GM12878 (cell line): Measurements from ENCODE around the gene SGCD. TPM values are rescaled to one million over a fixed set of nuclear protein-coding genes. Genes with fewer than 3 reads are reported as not detected.

Experiments used
- ATAC-seq: fragments of 200-7000 bp; cut with Tn5 transposase; 3 replicates; pipeline ENCODE4 v1.9.1; 2020; ENCODE audit warnings: mild to moderate bottlenecking, moderate library complexity
- BruUV-seq: library from RNA; stranded (reverse); fragments of 400-500 nt; replicated peaks from 2 replicates; lab custom pipeline; 2021; lab: Mats Ljungman, UMichigan
- CTCF ChIA-PET: fragments of 300-600 bp; sonication (Branson Sonifier 250); formaldehyde crosslinking; extraction: SDS; loops from one replicate; lab custom pipeline; 2021; ENCODE audit warnings: inconsistent platforms; lab: Yijun Ruan, JAX
- POLR2A ChIA-PET: fragments of 350-600 bp; formaldehyde crosslinking; extraction: SDS; loops from one replicate; lab custom pipeline; 2021; ENCODE audit warnings: inconsistent platforms; lab: Charles Lee
- RAD21 ChIA-PET: fragments of 300-600 bp; sonication (Branson Sonifier 250); formaldehyde crosslinking; loops from one replicate; lab custom pipeline; 2023; ENCODE audit warnings: antibody characterized with exemption; ENCODE audit not compliant: unreplicated experiment; lab: Charles Lee
- SMC1A ChIA-PET: fragments of 300-600 bp; sonication (Branson Sonifier 250); formaldehyde crosslinking; loops from one replicate; lab custom pipeline; 2023; ENCODE audit not compliant: unreplicated experiment, uncharacterized antibody; lab: Charles Lee
- DNase-seq: peaks from one replicate; pipeline ENCODE4 v3.0.0-alpha.2; 2011; ENCODE audit warnings: low read depth, low spot score
- FAIRE-seq: peaks from 3 replicates; lab custom pipeline; 2011; peaks lifted over from hg19 to GRCh38; lab: Jason Lieb, UNC
- H2AFZ ChIP-seq: 2 replicates; pipeline ENCODE4 v1.6.0; 2011; ENCODE audit warnings: low read depth, low read length, control low read depth; ENCODE audit not compliant: control insufficient read depth
- H3K27ac ChIP-seq: 2 replicates; pipeline ENCODE4 v1.5.1; 2011; ENCODE audit warnings: control low read depth; ENCODE audit not compliant: control insufficient read depth, insufficient read depth
- H3K27me3 ChIP-seq, 2 experiments: replicated peaks in 1 of 2; 2 replicates each; pipeline versions ENCODE4 v1.6.0 to v1.6.1; 2011; ENCODE audit warnings: low read length in 1 of 2; ENCODE audit not compliant: control insufficient read depth in 2 of 2, insufficient read depth in 2 of 2
- H3K36me3 ChIP-seq, 2 experiments: 2 replicates each; pipeline ENCODE4 v1.5.1; 2011; ENCODE audit warnings: low read length in 1 of 2; ENCODE audit not compliant: control insufficient read depth in 2 of 2, insufficient read depth in 2 of 2
- H3K4me1 ChIP-seq: 2 replicates; pipeline ENCODE4 v1.6.1; 2011; ENCODE audit warnings: mild to moderate bottlenecking, low read length, moderate library complexity, mixed read lengths; ENCODE audit not compliant: control insufficient read depth, insufficient read depth
- H3K4me2 ChIP-seq: 2 replicates; pipeline ENCODE4 v1.6.0; 2011; ENCODE audit warnings: control low read depth; ENCODE audit not compliant: control insufficient read depth, insufficient read depth
- H3K4me3 ChIP-seq: fragments of 200-600 bp; sonication (generic); 2 replicates; pipeline ENCODE4 v1.5.1; 2016
- H3K79me2 ChIP-seq: 2 replicates; pipeline ENCODE4 v1.6.0; 2011; ENCODE audit warnings: low read length; ENCODE audit not compliant: control insufficient read depth, insufficient read depth
- H3K9ac ChIP-seq: 2 replicates; pipeline ENCODE4 v1.8.0; 2011; ENCODE audit warnings: low read length, control low read depth, mixed read lengths; ENCODE audit not compliant: control insufficient read depth, insufficient read depth
- H3K9me3 ChIP-seq: replicated peaks from 3 replicates; pipeline ENCODE4 v1.5.1; 2011; ENCODE audit warnings: mild to moderate bottlenecking, low read length; ENCODE audit not compliant: control insufficient read depth, insufficient read depth
- H4K20me1 ChIP-seq: 2 replicates; pipeline ENCODE4 v1.6.0; 2011; ENCODE audit not compliant: control insufficient read depth, insufficient read depth
- BCL11A ChIP-seq: IDR thresholded peaks from 2 replicates; pipeline ENCODE4 v1.6.1; 2011; ENCODE audit warnings: low read depth, low read length
- BMI1 ChIP-seq: fragments of 450-650 bp; IDR thresholded peaks from 2 replicates; pipeline ENCODE4 v1.6.1; 2016; ENCODE audit warnings: mild to moderate bottlenecking, moderate library complexity, borderline replicate concordance
- EP300 ChIP-seq, 2 experiments: fragments of 150-350 bp in 1 of 2; IDR thresholded peaks; 2 replicates each; pipeline ENCODE4 v1.6.1; 2011 to 2012; ENCODE audit warnings: low read depth in 2 of 2, low read length in 2 of 2, borderline replicate concordance in 1 of 2, improper control_type of control experiment in 1 of 2, inconsistent platforms in 1 of 2; ENCODE audit not compliant: control insufficient read depth in 1 of 2
- MTA3 ChIP-seq: IDR thresholded peaks from 2 replicates; pipeline ENCODE4 v1.6.1; 2012; ENCODE audit warnings: low read length, inconsistent platforms, borderline replicate concordance
- POLR2AphosphoS2 ChIP-seq: IDR thresholded peaks from 2 replicates; pipeline ENCODE4 v1.6.1; 2011; ENCODE audit warnings: low read depth, mild to moderate bottlenecking, low read length, improper control_type of control experiment, moderate library complexity
- RAD51 ChIP-seq: fragments of 450-650 bp; IDR thresholded peaks from 2 replicates; pipeline ENCODE4 v1.6.1; 2016; ENCODE audit warnings: moderate library complexity, mild to moderate bottlenecking, inconsistent platforms
- SKIL ChIP-seq: fragments of 450-650 bp; IDR thresholded peaks from 2 replicates; pipeline ENCODE4 v1.6.1; 2017; ENCODE audit warnings: mild to moderate bottlenecking, low read depth, inconsistent platforms; ENCODE audit not compliant: poor library complexity, severe bottlenecking
- SMAD5 ChIP-seq: IDR thresholded peaks from 2 replicates; pipeline ENCODE4 v1.6.1; 2016; ENCODE audit warnings: antibody characterized with exemption, low read depth
- ZNF592 ChIP-seq: fragments of 450-650 bp; IDR thresholded peaks from 2 replicates; pipeline ENCODE4 v1.6.1; 2017; ENCODE audit warnings: mild to moderate bottlenecking, moderate library complexity
- ZZZ3 ChIP-seq: IDR thresholded peaks from 2 replicates; pipeline ENCODE4 v1.6.1; 2011; ENCODE audit warnings: low read depth; ENCODE audit not compliant: control insufficient read depth, insufficient read length
- WGBS: methylation state at CpG from one replicate; pipeline ENCODE4 v1.1.6; 2016; ENCODE audit warnings: low lambda C conversion rate; ENCODE audit not compliant: insufficient replicate concordance, insufficient coverage; ENCODE audit errors: missing lambda C conversion rate; 5-methylcytosine and 5-hydroxymethylcytosine counted together
- in situ Hi-C: fragments of 300-500 bp; cut with MboI; formaldehyde crosslinking; loops from 9 replicates; pipeline ENCODE4 v1.14.3; 2018; ENCODE audit warnings: mixed read lengths
- intact Hi-C: fragments of 100-400 bp; cut with micrococcal nuclease; formaldehyde crosslinking; loops from one replicate; pipeline ENCODE4 v1.14.2; 2022; ENCODE audit not compliant: unreplicated experiment
- polyA plus RNA-seq, 11 experiments: library from polyadenylated mRNA; depleted of rRNA in 4 of 11; unstranded in 6 of 11; stranded (reverse) in 5 of 11; fragments of >200 nt; fragmentation: Nextera tagmentation in 4 of 11; fragmentation: Illumina TruSeq in 1 of 11; extraction: Ambion mirVana in 4 of 11; extraction: Trizol in 1 of 11; gene quantifications; 1 replicate in 1 of 11; 2 replicates in 10 of 11; pipeline versions ENCODE4 v1.2.1 to v1.2.3, GENCODE V29; 2011 to 2016; ENCODE audit warnings: inconsistent platforms in 2 of 11, missing spikeins in 2 of 11, low read depth in 1 of 11
- total RNA-seq, 4 experiments: library from RNA; depleted of rRNA in 3 of 4; stranded (reverse); fragments of >200 nt in 3 of 4; fragmentation: Illumina TruSeq in 1 of 4; extraction: Trizol in 1 of 4; gene quantifications; 2 replicates each; pipeline versions ENCODE4 v1.2.1 to v1.2.3, GENCODE V29; 2013 to 2021

The SGCD gene
- total and polyA plus RNA-seq, 10 of the 15 experiments (the other 5 are each of a cell fraction or from before 2014, with no cell fraction given): 0.06 TPM; not detected in 9

DNA sequence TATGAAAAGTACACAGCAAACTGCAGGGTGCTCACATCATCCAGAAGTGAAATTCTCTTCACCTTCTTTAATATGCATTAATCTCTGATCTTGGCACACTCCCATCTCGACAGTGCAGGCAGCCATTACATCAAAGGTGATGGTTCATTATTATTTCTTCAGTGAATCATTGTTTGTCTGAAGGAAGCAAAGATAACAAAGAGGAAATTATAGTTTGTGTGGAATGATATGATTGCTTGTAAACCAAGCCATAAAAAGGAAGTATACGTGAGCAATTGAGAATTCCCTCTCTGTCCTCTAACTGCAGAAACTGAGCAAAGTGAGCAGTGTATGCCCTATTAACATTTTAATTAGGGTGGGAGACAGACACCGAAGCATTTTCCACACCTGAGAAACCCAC lies 351.5 kb downstream of the SGCD start:
- in situ Hi-C loops (no loop called here), intact Hi-C loops (loop anchor here (10.0 kb wide), 1 partner anchor 136 kb away; no protein-coding TSS in a partner anchor)
- SMC1A ChIA-PET: no interaction called here
- RAD21 ChIA-PET: no interaction called here
- CTCF ChIA-PET: no interaction called here
- no peaks in the 10 kb centered on the region for H4K20me1 ChIP-seq
- DNase-seq (no peak), FAIRE-seq (no peak), ATAC-seq (no peak)
- H3K36me3 ChIP-seq: no peaks in the 10 kb centered on the region
- H2AFZ ChIP-seq: no peak overlapping the region
- no peaks in the 10 kb centered on the region for H3K27me3 ChIP-seq
- H3K79me2 ChIP-seq: no peaks in the 10 kb centered on the region
- H3K27ac ChIP-seq: no peak overlapping the region
- H3K4me2 ChIP-seq: no peak overlapping the region
- no peak for TF ChIP-seq POLR2AphosphoS2
- POLR2A ChIA-PET: no interaction called here
- H3K4me3 ChIP-seq: no peak overlapping the region
- no peaks in the 10 kb centered on the region for H3K4me1 ChIP-seq
- no peak overlapping the region for H3K9ac ChIP-seq
- 9% methylated on average over 3 of the region's 3 CpGs for WGBS
- H3K9me3 ChIP-seq: no peaks in the 10 kb centered on the region
- BruUV-seq: no TSS peak

DNA sequence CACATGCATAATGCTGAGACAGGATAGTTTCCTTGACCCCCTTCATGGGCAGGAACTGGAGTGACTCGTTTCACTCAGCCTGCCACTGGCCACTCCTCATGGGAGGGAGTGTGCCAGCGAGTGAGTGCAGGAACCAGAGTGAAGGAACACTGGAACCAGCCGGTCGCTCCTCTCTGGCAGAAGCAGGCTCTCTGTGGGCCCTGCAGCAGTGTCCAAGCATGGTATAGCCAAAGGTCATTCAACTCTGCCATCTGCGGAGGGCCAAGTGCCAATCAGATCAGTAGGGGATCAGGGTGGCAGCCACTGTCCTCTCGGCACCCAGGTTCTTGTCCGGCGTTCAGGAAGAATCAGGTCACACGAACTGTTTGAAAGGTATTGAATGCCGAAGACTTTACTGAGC lies 353.9 kb downstream of the SGCD start:
- no peak overlapping the region for H2AFZ ChIP-seq
- no peaks in the 10 kb centered on the region for H3K27me3 ChIP-seq
- no peak for DNase-seq
- H3K4me2 ChIP-seq: no peak overlapping the region
- no peak overlapping the region for H3K4me3 ChIP-seq
- no peaks in the 10 kb centered on the region for H4K20me1 ChIP-seq
- H3K36me3 ChIP-seq: no peaks in the 10 kb centered on the region
- no peak for ATAC-seq
- no peak for FAIRE-seq
- SMC1A ChIA-PET: no interaction called here
- no TSS peak for BruUV-seq
- no peaks in the 10 kb centered on the region for H3K79me2 ChIP-seq
- POLR2A ChIA-PET: no interaction called here
- in situ Hi-C loops: no loop called here
- WGBS: 54% methylated on average over 10 of the region's 10 CpGs
- no peaks in the 10 kb centered on the region for H3K9me3 ChIP-seq
- H3K4me1 ChIP-seq: no peaks in the 10 kb centered on the region
- CTCF ChIA-PET: interaction anchor here (0.8 to 1.3 kb wide), 2 partner anchors 134 to 452 kb away, joined by 3 read pairs; no protein-coding TSS in a partner anchor
- H3K27ac ChIP-seq: no peak overlapping the region
- no peak overlapping the region for H3K9ac ChIP-seq
- intact Hi-C loops: no loop called here
- RAD21 ChIA-PET: no interaction called here
- no peak for TF ChIP-seq RAD51
- no peak for TF ChIP-seq SMAD5
- TF ChIP-seq MTA3: no peak
- no peak for TF ChIP-seq EP300 (IDR thresholded peaks at IDR 0.05; ENCODE audit: borderline replicate concordance in 1 of 2, control insufficient read depth in 1 of 2, low read depth in 2 of 2, low read length in 2 of 2)
- TF ChIP-seq ZNF592: no peak
- no peak for TF ChIP-seq BMI1
- TF ChIP-seq SKIL: no peak
- no peak for TF ChIP-seq BCL11A
- TF ChIP-seq ZZZ3: no peak
